Inferior parietal cortex (tissue), 1 donor: ENCODE results near the gene PTDSS2.
"Not testable (repeated sequence)": the region's sequence is repeated elsewhere in the genome, so short reads cannot be mapped to it uniquely, and the experiment has no call there.

ENCODE experiments used
- DNase-seq: peaks from one replicate; pipeline ENCODE4 v3.0.0-alpha.2; 2016; ENCODE audit errors: extremely low spot score

Gene PTDSS2

GRCh38 chr11:504994-505344 lies 54.9 kb downstream of the PTDSS2 start:
- DNase-seq: no peak

GRCh38 chr11:506238-506994 lies 56.3 kb downstream of the PTDSS2 start:
- DNase-seq: peak; percentile 96

- DNase-seq: peak; percentile 77
Observed at GRCh38 chr11:506995-507726, 57.1 kb downstream of the PTDSS2 start, which contains the start of gene RNH1. RNH1 (minus strand) TSS chr11:507242; CDS start chr11:502162, 5,080 bp downstream.

- DNase-seq: no peak
Observed at GRCh38 chr11:507727-508515, 57.8 kb downstream of the PTDSS2 start.

- DNase-seq: no peak
Observed at GRCh38 chr11:508956-509355, 58.9 kb downstream of the PTDSS2 start.

- no peak for DNase-seq
Observed at GRCh38 chr11:512761-513595, 62.9 kb downstream of the PTDSS2 start.

GRCh38 chr11:514606-515005 lies 64.5 kb downstream of the PTDSS2 start:
- no peak for DNase-seq

GRCh38 chr11:515131-515530 lies 65.1 kb downstream of the PTDSS2 start:
- DNase-seq: no peak

- DNase-seq: no peak
Observed at GRCh38 chr11:516400-516799, 66.3 kb downstream of the PTDSS2 start.

- not testable (repeated sequence) for DNase-seq
Observed at GRCh38 chr11:516918-517685, 67.0 kb downstream of the PTDSS2 start.

GRCh38 chr11:518463-519202 lies 68.6 kb downstream of the PTDSS2 start:
- DNase-seq: peak; percentile 84

GRCh38 chr11:520428-521176 lies 70.5 kb downstream of the PTDSS2 start:
- no peak for DNase-seq

GRCh38 chr11:521177-521688 lies 71.2 kb downstream of the PTDSS2 start:
- no peak for DNase-seq

GRCh38 chr11:526192-526591 lies 76.1 kb downstream of the PTDSS2 start:
- no peak for DNase-seq

- no peak for DNase-seq
Observed at GRCh38 chr11:528166-528814, 78.2 kb downstream of the PTDSS2 start.

- DNase-seq: no peak
Observed at GRCh38 chr11:528815-529727, 79.0 kb downstream of the PTDSS2 start.

GRCh38 chr11:529728-530411 lies 79.8 kb downstream of the PTDSS2 start:
- no peak for DNase-seq
